Measurements from ENCODE around the gene CDH24. TPM values are rescaled to one million over a fixed set of nuclear protein-coding genes. Genes with fewer than 3 reads are reported as not detected.

The CDH24 gene
- total and polyA plus RNA-seq, 10 of the 15 experiments (the other 5 are each of a cell fraction or from before 2014, with no cell fraction given) = 0.10 to 1.5 (median 0.45) TPM; not detected in 2

DNA sequence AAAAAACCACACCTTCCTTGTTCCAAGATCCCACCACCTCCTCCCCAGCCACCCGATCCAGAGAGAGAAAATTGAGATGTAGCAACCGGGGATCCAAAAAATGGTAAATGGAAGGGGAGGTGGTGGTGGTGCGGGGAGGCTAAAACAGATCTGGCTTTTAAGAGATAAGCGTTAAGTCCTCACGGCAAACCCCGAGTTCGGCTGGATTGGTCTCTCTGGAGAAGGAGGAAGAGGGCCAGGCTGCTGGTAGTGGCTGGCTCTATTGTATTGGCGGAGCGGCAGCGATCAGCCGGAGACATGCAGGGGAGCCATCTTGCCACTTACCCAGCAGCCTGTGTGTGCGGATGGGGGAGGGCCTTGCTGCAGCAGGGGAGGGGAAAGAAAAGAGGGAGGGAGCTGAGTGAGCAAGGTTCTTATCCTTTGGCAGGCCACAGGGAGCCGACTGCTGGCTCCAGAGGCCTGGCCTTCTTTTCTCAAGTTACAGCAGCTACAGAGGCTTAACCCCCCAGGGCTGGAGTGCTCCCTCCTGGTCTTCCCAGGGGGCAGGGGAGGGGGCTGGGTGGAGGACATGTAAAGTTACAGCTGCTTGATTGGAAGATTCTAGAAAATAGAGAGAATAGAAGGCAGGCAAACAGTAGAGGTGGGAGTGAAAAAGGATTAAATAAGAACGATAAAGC, 14.1 kb upstream of the CDH24 start (continued):
- TF ChIP-seq, protein P1, sequence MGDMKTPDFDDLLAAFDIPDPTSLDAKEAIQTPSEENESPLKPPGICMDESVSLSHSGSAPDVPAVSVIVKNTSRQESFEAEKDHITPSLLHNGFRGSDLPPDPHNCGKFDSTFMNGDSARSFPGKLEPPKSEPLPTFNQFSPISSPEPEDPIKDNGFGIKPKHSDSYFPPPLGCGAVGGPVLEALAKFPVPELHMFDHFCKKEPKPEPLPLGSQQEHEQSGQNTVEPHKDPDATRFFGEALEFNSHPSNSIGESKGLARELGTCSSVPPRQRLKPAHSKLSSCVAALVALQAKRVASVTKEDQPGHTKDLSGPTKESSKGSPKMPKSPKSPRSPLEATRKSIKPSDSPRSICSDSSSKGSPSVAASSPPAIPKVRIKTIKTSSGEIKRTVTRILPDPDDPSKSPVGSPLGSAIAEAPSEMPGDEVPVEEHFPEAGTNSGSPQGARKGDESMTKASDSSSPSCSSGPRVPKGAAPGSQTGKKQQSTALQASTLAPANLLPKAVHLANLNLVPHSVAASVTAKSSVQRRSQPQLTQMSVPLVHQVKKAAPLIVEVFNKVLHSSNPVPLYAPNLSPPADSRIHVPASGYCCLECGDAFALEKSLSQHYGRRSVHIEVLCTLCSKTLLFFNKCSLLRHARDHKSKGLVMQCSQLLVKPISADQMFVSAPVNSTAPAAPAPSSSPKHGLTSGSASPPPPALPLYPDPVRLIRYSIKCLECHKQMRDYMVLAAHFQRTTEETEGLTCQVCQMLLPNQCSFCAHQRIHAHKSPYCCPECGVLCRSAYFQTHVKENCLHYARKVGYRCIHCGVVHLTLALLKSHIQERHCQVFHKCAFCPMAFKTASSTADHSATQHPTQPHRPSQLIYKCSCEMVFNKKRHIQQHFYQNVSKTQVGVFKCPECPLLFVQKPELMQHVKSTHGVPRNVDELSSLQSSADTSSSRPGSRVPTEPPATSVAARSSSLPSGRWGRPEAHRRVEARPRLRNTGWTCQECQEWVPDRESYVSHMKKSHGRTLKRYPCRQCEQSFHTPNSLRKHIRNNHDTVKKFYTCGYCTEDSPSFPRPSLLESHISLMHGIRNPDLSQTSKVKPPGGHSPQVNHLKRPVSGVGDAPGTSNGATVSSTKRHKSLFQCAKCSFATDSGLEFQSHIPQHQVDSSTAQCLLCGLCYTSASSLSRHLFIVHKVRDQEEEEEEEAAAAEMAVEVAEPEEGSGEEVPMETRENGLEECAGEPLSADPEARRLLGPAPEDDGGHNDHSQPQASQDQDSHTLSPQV (IDR thresholded peaks at IDR 0.05) = no peak
- TF ChIP-seq MTA2 (IDR thresholded peaks at IDR 0.05; ENCODE audit: low read depth) (no peak), RBBP5 (conservative IDR thresholded peaks at IDR 0.05) (no peak), PML (IDR thresholded peaks at IDR 0.05; ENCODE audit: low read length) (peak; percentile 83; the same call in 1 of the 2 replicates), BRCA1 (IDR thresholded peaks at IDR 0.05; ENCODE audit: low read depth, low read length) (no peak), FOS (IDR thresholded peaks at IDR 0.05; ENCODE audit: borderline replicate concordance, extremely low read depth, insufficient read length) (no peak), SMC3 (IDR thresholded peaks at IDR 0.05; ENCODE audit: borderline replicate concordance, low read length) (no peak), NFIC (IDR thresholded peaks at IDR 0.05; ENCODE audit: low read depth, low read length) (0 out of 2 replicates have a peak, but pooled peaks have one; percentile 35), STAT3 (IDR thresholded peaks at IDR 0.05; ENCODE audit: low read depth, low read length) (no peak), TCF12 (IDR thresholded peaks at IDR 0.05; ENCODE audit: low read depth, low read length) (no peak; the same call in 1 of the 2 replicates), EP300 (IDR thresholded peaks at IDR 0.05; ENCODE audit: borderline replicate concordance in 1 of 2, control insufficient read depth in 1 of 2, low read depth in 2 of 2, low read length in 2 of 2) (no peak)
- TF ChIP-seq, protein P2, sequence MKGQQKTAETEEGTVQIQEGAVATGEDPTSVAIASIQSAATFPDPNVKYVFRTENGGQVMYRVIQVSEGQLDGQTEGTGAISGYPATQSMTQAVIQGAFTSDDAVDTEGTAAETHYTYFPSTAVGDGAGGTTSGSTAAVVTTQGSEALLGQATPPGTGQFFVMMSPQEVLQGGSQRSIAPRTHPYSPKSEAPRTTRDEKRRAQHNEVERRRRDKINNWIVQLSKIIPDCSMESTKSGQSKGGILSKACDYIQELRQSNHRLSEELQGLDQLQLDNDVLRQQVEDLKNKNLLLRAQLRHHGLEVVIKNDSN (IDR thresholded peaks at IDR 0.05; ENCODE audit: borderline replicate concordance, extremely low read length, insufficient read depth, low read depth, low read length) = no peak
- TF ChIP-seq, protein P3, sequence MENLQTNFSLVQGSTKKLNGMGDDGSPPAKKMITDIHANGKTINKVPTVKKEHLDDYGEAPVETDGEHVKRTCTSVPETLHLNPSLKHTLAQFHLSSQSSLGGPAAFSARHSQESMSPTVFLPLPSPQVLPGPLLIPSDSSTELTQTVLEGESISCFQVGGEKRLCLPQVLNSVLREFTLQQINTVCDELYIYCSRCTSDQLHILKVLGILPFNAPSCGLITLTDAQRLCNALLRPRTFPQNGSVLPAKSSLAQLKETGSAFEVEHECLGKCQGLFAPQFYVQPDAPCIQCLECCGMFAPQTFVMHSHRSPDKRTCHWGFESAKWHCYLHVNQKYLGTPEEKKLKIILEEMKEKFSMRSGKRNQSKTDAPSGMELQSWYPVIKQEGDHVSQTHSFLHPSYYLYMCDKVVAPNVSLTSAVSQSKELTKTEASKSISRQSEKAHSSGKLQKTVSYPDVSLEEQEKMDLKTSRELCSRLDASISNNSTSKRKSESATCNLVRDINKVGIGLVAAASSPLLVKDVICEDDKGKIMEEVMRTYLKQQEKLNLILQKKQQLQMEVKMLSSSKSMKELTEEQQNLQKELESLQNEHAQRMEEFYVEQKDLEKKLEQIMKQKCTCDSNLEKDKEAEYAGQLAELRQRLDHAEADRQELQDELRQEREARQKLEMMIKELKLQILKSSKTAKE (IDR thresholded peaks at IDR 0.05; ENCODE audit: low read depth, poor library complexity, severe bottlenecking) = no peak
- TF ChIP-seq, protein P4, sequence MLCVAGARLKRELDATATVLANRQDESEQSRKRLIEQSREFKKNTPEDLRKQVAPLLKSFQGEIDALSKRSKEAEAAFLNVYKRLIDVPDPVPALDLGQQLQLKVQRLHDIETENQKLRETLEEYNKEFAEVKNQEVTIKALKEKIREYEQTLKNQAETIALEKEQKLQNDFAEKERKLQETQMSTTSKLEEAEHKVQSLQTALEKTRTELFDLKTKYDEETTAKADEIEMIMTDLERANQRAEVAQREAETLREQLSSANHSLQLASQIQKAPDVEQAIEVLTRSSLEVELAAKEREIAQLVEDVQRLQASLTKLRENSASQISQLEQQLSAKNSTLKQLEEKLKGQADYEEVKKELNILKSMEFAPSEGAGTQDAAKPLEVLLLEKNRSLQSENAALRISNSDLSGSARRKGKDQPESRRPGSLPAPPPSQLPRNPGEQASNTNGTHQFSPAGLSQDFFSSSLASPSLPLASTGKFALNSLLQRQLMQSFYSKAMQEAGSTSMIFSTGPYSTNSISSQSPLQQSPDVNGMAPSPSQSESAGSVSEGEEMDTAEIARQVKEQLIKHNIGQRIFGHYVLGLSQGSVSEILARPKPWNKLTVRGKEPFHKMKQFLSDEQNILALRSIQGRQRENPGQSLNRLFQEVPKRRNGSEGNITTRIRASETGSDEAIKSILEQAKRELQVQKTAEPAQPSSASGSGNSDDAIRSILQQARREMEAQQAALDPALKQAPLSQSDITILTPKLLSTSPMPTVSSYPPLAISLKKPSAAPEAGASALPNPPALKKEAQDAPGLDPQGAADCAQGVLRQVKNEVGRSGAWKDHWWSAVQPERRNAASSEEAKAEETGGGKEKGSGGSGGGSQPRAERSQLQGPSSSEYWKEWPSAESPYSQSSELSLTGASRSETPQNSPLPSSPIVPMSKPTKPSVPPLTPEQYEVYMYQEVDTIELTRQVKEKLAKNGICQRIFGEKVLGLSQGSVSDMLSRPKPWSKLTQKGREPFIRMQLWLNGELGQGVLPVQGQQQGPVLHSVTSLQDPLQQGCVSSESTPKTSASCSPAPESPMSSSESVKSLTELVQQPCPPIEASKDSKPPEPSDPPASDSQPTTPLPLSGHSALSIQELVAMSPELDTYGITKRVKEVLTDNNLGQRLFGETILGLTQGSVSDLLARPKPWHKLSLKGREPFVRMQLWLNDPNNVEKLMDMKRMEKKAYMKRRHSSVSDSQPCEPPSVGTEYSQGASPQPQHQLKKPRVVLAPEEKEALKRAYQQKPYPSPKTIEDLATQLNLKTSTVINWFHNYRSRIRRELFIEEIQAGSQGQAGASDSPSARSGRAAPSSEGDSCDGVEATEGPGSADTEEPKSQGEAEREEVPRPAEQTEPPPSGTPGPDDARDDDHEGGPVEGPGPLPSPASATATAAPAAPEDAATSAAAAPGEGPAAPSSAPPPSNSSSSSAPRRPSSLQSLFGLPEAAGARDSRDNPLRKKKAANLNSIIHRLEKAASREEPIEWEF (IDR thresholded peaks at IDR 0.05; ENCODE audit: insufficient replicate concordance, low read depth, low read length) = no peak
